Measurements from ENCODE around the gene PLCE1.

Gene PLCE1

DNA sequence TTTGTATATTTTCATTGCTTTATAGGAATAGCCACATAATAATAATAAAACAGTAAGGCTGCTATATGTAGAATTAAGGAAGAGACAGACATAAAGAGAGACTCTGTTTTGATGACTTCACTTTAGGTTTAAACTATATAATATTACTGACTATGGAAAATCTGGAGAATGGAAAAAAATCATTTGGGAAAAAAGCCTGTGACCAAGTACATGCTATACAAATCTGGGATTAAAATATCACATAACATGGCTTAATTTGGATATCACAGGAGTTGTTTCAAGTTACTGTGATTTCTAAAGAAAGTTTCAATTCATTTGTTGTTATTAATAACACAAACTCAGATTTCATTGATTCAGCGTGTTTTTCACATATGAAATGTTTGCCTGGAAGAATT lies 7.7 kb downstream of the PLCE1 start:
- Mint-ChIP-seq H3K4me1 (peaks cover 13% of the 10 kb centered on the region), H3K27me3 (ENCODE audit: low read depth, poor library complexity) (peaks cover 30% of the 10 kb centered on the region), H3K4me3 (no peak overlapping the region), H3K36me3 (ENCODE audit: low read depth) (no peaks in the 10 kb centered on the region), H3K9me3 (peaks cover 5% of the 10 kb centered on the region), H3K27ac (no peak overlapping the region)
- TF ChIP-seq CTCF (IDR thresholded peaks at IDR 0.05), result no peak
- DNase-seq, result no peak

GRCh38 chr10:94002156-94002555 lies 8.4 kb downstream of the PLCE1 start:
- H3K9me3 Mint-ChIP-seq, result peaks cover 5% of the 10 kb centered on the region
- DNase-seq, result no peak
- no peak overlapping the region for H3K4me3 Mint-ChIP-seq
- no peak overlapping the region for H3K27ac Mint-ChIP-seq
- TF ChIP-seq CTCF (IDR thresholded peaks at IDR 0.05), result no peak
- peaks cover 32% of the 10 kb centered on the region for H3K27me3 Mint-ChIP-seq (ENCODE audit: low read depth, poor library complexity)
- peaks cover 19% of the 10 kb centered on the region for H3K4me1 Mint-ChIP-seq
- H3K36me3 Mint-ChIP-seq (ENCODE audit: low read depth), result no peaks in the 10 kb centered on the region

DNA sequence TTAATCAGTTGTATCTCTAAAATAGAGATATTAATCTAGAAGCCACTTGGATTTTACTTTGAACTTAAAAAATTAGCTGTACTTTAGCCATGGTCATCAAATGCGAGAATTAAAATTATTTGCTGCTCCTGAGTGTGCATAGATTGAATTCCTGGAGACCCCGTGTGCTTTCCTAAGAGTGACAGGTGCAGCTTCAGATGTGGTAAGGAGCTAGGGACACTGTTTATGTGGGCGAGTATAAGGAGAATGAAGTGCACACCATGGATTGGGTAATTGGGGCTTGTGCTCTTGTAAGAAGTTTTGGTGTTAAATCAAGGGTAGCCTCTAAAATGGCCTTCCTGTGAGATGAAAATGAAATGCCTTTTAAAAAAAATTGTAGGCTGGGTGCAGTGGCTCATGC lies 9.8 kb downstream of the PLCE1 start:
- no peaks in the 10 kb centered on the region for H3K9me3 Mint-ChIP-seq
- DNase-seq, result no peak
- no peak for TF ChIP-seq CTCF (IDR thresholded peaks at IDR 0.05)
- H3K4me1 Mint-ChIP-seq, result peaks cover 20% of the 10 kb centered on the region
- peaks cover 28% of the 10 kb centered on the region for H3K27me3 Mint-ChIP-seq (ENCODE audit: low read depth, poor library complexity)
- no peaks in the 10 kb centered on the region for H3K36me3 Mint-ChIP-seq (ENCODE audit: low read depth)
- no peak overlapping the region for H3K27ac Mint-ChIP-seq
- H3K4me3 Mint-ChIP-seq, result no peak overlapping the region

GRCh38 chr10:94005050-94005449 lies 11.3 kb downstream of the PLCE1 start:
- peaks cover 4% of the 10 kb centered on the region for H3K9me3 Mint-ChIP-seq
- no peak overlapping the region for H3K27ac Mint-ChIP-seq
- H3K27me3 Mint-ChIP-seq (ENCODE audit: low read depth, poor library complexity), result peaks cover 22% of the 10 kb centered on the region
- no peak for TF ChIP-seq CTCF (IDR thresholded peaks at IDR 0.05)
- H3K4me1 Mint-ChIP-seq, result peaks cover 14% of the 10 kb centered on the region
- no peak overlapping the region for H3K4me3 Mint-ChIP-seq
- no peak for DNase-seq
- no peaks in the 10 kb centered on the region for H3K36me3 Mint-ChIP-seq (ENCODE audit: low read depth)

GRCh38 chr10:94006591-94007550 lies 13.1 kb downstream of the PLCE1 start:
- no peak for DNase-seq
- Mint-ChIP-seq H3K36me3 (ENCODE audit: low read depth) (no peaks in the 10 kb centered on the region), H3K27ac (no peak overlapping the region), H3K9me3 (peaks cover 9% of the 10 kb centered on the region), H3K4me3 (no peak overlapping the region), H3K27me3 (ENCODE audit: low read depth, poor library complexity) (peaks cover 20% of the 10 kb centered on the region), H3K4me1 (peaks cover 7% of the 10 kb centered on the region)
- TF ChIP-seq CTCF (IDR thresholded peaks at IDR 0.05), result no peak

- Mint-ChIP-seq H3K36me3 (ENCODE audit: low read depth) (no peaks in the 10 kb centered on the region), H3K27ac (no peak overlapping the region), H3K27me3 (ENCODE audit: low read depth, poor library complexity) (peaks cover 16% of the 10 kb centered on the region), H3K4me1 (peaks cover 7% of the 10 kb centered on the region), H3K9me3 (peaks cover 9% of the 10 kb centered on the region), H3K4me3 (no peak overlapping the region)
- DNase-seq, result no peak
- no peak for TF ChIP-seq CTCF (IDR thresholded peaks at IDR 0.05)
Observed at GRCh38 chr10:94008526-94008925, 14.8 kb downstream of the PLCE1 start.

Data from nephron progenitor cell (in vitro differentiated cells).